Esophagus muscularis mucosa (tissue), 4 donors: Measurements from ENCODE around the gene PNPLA7.

Experiments
- EP300 ChIP-seq: sonication (generic); formaldehyde crosslinking; IDR thresholded peaks from one replicate; pipeline ENCODE4 v1.6.1; 2017; ENCODE audit warnings: antibody characterized with exemption
- POLR2A ChIP-seq: fragments of 450-650 bp; IDR thresholded peaks from one replicate; pipeline ENCODE4 v1.6.1; 2017; ENCODE audit warnings: antibody characterized with exemption, moderate library complexity, mild to moderate bottlenecking, low read depth
- TF ChIP-seq, protein P1 (sequence below), 3 experiments: fragments of 200-600 bp in 2 of 3; fragments of 450-650 bp in 1 of 3; sonication (generic) in 2 of 3; IDR thresholded peaks; one replicate each; pipeline ENCODE4 v1.5.1; 2017 to 2019; ENCODE audit warnings: antibody characterized with exemption in 3 of 3, mild to moderate bottlenecking in 2 of 3, moderate library complexity in 1 of 3

DNA sequence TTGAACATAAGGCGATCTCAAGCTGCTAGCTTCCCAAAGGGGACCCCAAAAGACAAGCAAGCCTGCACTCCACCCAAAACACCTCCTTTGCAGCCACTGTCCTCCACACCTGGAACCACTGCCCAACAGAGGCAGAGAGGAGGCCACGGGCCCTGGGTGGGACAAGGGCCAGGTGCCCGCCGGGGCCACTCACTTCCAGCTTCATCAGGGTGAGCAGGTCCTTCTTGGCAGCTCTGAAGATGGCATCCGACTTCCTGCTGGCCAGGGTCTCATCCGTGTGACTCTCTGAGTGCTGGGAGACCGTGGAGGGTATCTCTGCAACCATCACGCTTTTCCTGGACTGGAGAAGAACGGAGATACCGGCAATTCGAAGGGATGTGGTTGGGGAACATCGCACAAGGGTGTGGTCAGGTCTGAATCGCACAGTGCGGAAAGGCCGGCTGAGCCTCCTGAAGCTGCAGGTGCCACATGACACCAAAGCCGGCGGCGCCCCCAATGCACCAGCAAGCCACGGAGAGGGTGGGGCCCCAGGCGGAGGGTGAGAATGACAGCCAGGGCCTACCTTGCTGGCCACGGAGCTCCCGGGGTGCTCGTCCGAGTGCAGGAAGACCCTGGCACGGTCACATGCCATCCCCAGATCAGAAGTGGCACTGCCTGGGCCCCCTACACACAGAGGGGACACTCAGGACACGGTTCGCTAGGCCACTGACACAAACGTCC is 44.6 kb downstream of the PNPLA7 start:
- TF ChIP-seq, protein P1, sequence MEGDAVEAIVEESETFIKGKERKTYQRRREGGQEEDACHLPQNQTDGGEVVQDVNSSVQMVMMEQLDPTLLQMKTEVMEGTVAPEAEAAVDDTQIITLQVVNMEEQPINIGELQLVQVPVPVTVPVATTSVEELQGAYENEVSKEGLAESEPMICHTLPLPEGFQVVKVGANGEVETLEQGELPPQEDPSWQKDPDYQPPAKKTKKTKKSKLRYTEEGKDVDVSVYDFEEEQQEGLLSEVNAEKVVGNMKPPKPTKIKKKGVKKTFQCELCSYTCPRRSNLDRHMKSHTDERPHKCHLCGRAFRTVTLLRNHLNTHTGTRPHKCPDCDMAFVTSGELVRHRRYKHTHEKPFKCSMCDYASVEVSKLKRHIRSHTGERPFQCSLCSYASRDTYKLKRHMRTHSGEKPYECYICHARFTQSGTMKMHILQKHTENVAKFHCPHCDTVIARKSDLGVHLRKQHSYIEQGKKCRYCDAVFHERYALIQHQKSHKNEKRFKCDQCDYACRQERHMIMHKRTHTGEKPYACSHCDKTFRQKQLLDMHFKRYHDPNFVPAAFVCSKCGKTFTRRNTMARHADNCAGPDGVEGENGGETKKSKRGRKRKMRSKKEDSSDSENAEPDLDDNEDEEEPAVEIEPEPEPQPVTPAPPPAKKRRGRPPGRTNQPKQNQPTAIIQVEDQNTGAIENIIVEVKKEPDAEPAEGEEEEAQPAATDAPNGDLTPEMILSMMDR (IDR thresholded peaks at IDR 0.05): no peak
- TF ChIP-seq POLR2A (no peak), EP300 (no peak)
